Rectal smooth muscle tissue (tissue), 1 donor: ENCODE results near the gene SIAH2.

Experiments used
- H3K27ac ChIP-seq: one replicate; pipeline ENCODE4 v1.7.0; 2013; ENCODE audit warnings: low read depth, low read length, inconsistent platforms
- H3K27me3 ChIP-seq: one replicate; pipeline ENCODE4 v1.7.0; 2013; ENCODE audit warnings: low read length; ENCODE audit not compliant: control insufficient read depth, insufficient read depth
- H3K36me3 ChIP-seq: one replicate; pipeline ENCODE4 v1.7.0; 2013; ENCODE audit warnings: low read length; ENCODE audit not compliant: control insufficient read depth, insufficient read depth
- H3K4me1 ChIP-seq: one replicate; pipeline ENCODE4 v1.7.0; 2013; ENCODE audit warnings: low read length; ENCODE audit not compliant: control insufficient read depth, insufficient read depth
- H3K4me3 ChIP-seq: one replicate; pipeline ENCODE4 v1.7.0; 2013; ENCODE audit warnings: low read length
- H3K9ac ChIP-seq: one replicate; pipeline ENCODE4 v1.7.0; 2013; ENCODE audit warnings: low read length

Gene SIAH2

GRCh38 chr3:150766742-150767141 is 3.8 kb upstream of the SIAH2 start:
- no peak overlapping the region for H3K27ac ChIP-seq
- H3K9ac ChIP-seq, result no peak overlapping the region
- no peaks in the 10 kb centered on the region for H3K27me3 ChIP-seq
- H3K4me3 ChIP-seq, result no peak overlapping the region
- no peaks in the 10 kb centered on the region for H3K4me1 ChIP-seq
- H3K36me3 ChIP-seq, result no peaks in the 10 kb centered on the region

DNA sequence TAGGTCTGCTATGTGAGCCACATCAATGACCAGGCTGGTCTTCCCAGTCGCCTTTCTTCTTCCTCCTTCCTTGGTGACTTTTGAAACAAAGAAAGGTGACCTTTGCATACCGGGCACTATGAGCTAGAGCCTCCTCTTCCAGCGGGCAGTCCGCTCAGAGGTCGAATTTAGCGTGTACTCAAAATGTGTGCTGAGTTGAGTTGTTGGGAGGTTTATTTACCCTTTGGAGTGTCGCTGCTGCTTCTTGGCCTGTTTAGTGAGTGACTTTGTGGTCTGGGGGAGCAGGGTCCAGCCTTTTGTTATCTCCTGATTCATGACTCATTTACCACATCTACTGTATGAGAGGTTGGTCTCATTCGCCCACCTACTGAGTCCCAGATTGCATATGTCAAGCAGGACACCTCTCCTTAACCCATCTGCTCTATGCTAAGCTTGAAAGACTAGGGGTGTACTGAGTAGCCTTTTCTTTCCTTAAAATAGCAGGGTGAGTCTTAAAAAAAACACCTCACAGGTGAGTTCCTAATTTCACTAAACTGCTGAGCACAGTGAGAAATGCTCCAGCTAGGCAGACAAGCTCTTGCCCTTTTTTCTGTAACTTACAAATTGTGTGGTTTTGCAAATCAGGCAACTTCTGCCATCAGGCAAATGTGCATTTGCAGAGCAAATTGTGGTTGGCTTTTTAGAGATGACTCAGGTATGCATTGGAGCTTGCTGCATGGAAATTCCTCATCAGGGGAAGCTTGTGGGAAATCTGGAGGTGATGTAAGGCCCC is 3.2 kb upstream of the SIAH2 start:
- Histone ChIP-seq H3K9ac (no peak overlapping the region), H3K4me1 (no peaks in the 10 kb centered on the region), H3K27me3 (no peaks in the 10 kb centered on the region), H3K36me3 (no peaks in the 10 kb centered on the region), H3K27ac (no peak overlapping the region), H3K4me3 (no peak overlapping the region)

DNA sequence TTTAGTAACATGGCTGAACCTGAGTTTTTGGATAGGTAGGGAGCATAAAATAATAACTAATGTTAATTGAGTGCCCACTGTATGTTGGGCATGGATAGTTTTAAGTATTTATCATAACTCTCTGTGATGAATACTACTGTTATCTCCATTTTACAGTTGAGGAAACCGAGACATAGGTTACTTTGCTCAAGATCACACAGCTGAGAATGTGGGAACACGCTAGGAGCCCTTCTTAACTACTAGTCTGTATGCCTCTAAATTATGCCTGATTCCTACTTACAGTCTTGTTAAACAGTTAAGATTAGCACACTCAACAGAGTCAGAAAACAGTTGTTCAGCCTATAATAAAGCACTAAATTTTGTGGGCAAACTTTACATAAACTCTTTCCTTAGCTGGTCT is 2.0 kb upstream of the SIAH2 start:
- Histone ChIP-seq H3K27me3 (no peaks in the 10 kb centered on the region), H3K27ac (no peak overlapping the region), H3K4me1 (peaks cover 3% of the 10 kb centered on the region), H3K36me3 (no peaks in the 10 kb centered on the region), H3K4me3 (peak overlapping the region; percentile 94), H3K9ac (no peak overlapping the region)

DNA sequence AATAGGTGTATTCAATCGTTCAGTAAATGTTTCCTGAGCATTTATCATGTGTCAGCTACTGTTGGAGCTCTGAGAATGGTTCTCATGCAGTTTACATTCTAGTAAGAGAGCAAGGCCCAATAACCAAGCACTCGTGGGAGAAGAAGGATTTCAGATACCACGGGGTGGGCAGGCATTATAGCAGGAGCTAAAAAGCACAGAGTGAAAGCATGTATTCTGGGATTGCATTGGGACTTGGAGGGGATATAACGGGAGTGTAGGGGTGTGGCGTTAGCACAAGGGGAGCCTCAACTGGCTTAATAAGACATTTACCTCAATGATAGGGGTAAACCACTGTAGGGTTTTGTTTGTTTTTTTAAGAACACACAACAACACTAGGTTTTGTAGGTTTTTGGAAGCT is 1.6 kb upstream of the SIAH2 start:
- no peaks in the 10 kb centered on the region for H3K36me3 ChIP-seq
- H3K4me1 ChIP-seq, result peaks cover 4% of the 10 kb centered on the region
- H3K4me3 ChIP-seq, result peak overlapping the region; percentile 94
- H3K9ac ChIP-seq, result no peak overlapping the region
- no peaks in the 10 kb centered on the region for H3K27me3 ChIP-seq
- H3K27ac ChIP-seq, result peak overlapping the region; percentile 96

DNA sequence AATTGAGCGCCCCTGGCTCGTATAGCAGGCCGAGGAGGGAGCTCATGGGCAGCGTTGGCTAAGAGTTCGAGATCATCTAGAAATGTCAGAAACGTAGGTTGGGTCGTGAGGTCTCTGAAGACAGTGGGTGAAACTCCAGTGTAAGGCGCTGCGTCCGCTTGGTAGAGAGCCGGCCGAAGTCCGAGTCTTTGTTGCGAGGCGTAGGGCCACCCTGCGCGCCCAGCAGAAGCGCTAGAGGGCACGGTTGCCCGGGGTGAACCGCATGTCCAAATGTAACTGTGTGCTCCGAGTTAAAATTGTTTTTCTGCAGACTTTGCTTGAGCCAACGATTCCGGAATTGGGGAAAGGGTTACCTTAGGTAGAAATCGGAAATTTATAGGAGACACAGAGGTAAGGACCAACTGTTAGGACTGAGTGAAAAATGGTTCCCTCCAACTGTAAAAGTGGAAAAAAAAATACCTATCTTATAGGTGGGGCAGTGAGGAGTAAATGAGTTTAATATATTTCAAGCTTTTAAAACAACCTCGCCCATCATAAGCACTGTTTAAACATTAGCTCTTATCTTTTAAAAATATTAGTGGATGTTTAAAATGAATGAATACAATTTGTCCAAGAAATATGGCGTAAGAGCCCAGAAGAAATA is 993 bp upstream of the SIAH2 start:
- Histone ChIP-seq H3K36me3 (no peaks in the 10 kb centered on the region), H3K27ac (peak overlapping the region; percentile 96), H3K4me1 (peaks cover 4% of the 10 kb centered on the region), H3K27me3 (no peaks in the 10 kb centered on the region), H3K4me3 (peak overlapping the region; percentile 94), H3K9ac (peak overlapping the region; percentile 94)

DNA sequence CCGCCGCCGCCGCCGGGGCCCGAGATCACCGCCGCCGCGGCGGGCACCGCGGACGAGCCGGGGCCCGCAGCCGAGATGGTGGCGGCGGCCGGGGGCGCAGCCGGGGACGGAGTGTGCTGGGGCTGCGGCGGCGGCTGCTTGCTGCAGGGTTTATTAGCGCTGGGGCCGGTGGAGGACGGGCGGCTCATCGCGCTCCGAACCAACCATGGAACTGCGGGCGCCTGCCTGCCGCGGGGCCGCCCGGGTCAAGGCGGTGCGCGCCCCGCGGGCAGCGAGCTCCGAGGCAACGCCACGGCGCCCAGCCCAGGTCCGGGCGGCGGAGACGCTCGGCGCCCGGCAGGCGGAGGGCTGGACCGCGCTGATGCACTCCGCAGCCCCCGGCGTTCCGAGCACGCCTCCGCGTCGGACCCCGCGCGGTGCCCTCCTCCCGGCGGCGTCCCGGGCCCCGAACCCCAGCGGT is 277 bp downstream of the SIAH2 start:
- Histone ChIP-seq H3K27me3 (no peaks in the 10 kb centered on the region), H3K4me3 (peak overlapping the region; percentile 94), H3K27ac (peak overlapping the region; percentile 96)

GRCh38 chr3:150761831-150762661 is 923 bp downstream of the SIAH2 start:
- no peaks in the 10 kb centered on the region for H3K36me3 ChIP-seq
- H3K4me1 ChIP-seq, result peaks cover 4% of the 10 kb centered on the region
- H3K9ac ChIP-seq, result peak overlapping the region; percentile 87
- peak overlapping the region; percentile 94 for H3K4me3 ChIP-seq
- H3K27ac ChIP-seq, result peak overlapping the region; percentile 96
- no peaks in the 10 kb centered on the region for H3K27me3 ChIP-seq

More for the DNA sequence above, 277 bp downstream of the SIAH2 start:
- H3K4me1 ChIP-seq, result peaks cover 4% of the 10 kb centered on the region
- H3K9ac ChIP-seq, result peak overlapping the region; percentile 87
- no peaks in the 10 kb centered on the region for H3K36me3 ChIP-seq

DNA sequence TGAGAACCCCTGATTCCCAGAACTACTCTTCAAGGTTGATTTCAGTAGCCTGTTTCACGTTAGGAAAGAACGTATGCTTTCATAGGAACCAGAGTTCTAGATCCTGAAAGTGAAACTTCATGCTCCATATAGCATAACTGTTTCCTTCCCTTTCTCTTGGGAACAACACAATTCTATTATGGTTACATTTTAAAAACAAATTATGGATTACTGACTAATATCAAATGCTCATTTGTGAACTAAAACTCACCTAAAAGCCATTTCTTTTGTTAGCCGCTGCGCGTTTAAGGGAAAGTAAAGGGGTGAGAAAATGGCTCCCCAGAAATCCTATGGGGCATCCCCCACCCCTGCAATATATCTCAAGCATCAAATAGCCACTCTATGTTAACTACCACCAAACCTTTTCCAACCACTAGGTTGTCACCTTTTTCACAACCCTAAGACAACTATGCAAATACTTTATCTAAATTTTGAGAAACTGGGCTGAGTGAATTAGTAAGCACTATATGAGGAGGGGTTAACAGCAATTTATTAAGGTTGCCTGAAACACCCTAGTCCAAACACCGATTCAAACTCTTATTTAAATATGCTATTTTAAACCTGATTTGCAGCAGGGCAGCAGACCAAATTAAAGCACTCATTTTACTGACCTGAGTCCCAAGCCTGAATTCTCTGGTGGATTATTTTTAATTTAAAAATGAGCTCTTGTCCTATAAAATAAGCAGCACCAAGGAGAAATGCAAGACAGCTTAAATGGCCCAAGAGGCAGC is 2.4 kb downstream of the SIAH2 start:
- Histone ChIP-seq H3K36me3 (no peaks in the 10 kb centered on the region), H3K9ac (no peak overlapping the region), H3K27ac (peak overlapping the region; percentile 96), H3K4me3 (peak overlapping the region; percentile 94), H3K27me3 (no peaks in the 10 kb centered on the region), H3K4me1 (peaks cover 4% of the 10 kb centered on the region)

DNA sequence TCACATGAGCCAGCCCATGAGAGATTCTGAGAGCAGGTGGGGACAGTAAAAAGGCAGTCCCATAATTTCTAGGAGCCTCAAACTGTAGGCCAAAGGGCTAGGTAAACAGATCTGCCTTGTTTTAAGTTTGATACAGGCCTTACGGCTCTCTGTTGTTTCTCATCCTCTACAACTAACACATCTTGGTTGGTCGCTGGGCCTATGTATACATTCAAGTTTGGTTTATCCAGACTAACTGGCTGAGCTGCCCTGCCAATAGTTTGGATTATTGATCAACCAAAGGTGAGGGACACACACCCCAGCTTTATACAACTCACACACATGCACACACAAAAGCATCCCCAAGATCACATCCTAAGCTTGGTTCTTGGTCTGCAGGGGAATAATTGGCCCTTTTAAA is 3.0 kb downstream of the SIAH2 start:
- H3K9ac ChIP-seq, result no peak overlapping the region
- no peaks in the 10 kb centered on the region for H3K36me3 ChIP-seq
- H3K27me3 ChIP-seq, result no peaks in the 10 kb centered on the region
- H3K27ac ChIP-seq, result peak overlapping the region; percentile 3
- peak overlapping the region; percentile 45 for H3K4me3 ChIP-seq
- H3K4me1 ChIP-seq, result peaks cover 4% of the 10 kb centered on the region

GRCh38 chr3:150759319-150759718 is 3.6 kb downstream of the SIAH2 start:
- Histone ChIP-seq H3K36me3 (no peaks in the 10 kb centered on the region), H3K27me3 (no peaks in the 10 kb centered on the region), H3K27ac (no peak overlapping the region), H3K4me1 (peaks cover 6% of the 10 kb centered on the region), H3K9ac (no peak overlapping the region), H3K4me3 (no peak overlapping the region)

- Histone ChIP-seq H3K36me3 (no peaks in the 10 kb centered on the region), H3K27ac (no peak overlapping the region), H3K4me1 (peaks cover 6% of the 10 kb centered on the region), H3K9ac (no peak overlapping the region), H3K27me3 (no peaks in the 10 kb centered on the region), H3K4me3 (no peak overlapping the region)
Measured at GRCh38 chr3:150757768-150758167, 5.2 kb downstream of the SIAH2 start.

DNA sequence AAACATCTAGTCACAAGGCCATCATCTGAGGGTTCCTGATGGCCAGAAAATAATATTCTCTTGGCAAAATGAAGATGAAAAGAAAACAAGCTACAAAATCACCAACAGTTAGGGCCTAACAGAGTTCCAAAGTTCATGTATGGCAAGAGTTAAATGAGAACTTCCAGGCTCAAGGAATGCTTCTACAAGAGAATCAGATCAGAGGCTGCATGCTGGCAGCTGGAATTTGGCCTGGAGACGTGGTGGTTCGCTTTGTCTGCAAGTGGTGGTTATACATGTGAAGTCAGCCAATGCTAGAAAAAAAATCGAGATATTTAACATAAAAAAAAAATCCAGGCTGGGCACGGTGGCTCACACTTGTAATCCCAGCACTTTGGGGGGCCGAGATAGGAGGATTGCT is 5.6 kb downstream of the SIAH2 start:
- peaks cover 6% of the 10 kb centered on the region for H3K4me1 ChIP-seq
- no peaks in the 10 kb centered on the region for H3K27me3 ChIP-seq
- H3K36me3 ChIP-seq, result no peaks in the 10 kb centered on the region
- H3K27ac ChIP-seq, result no peak overlapping the region
- no peak overlapping the region for H3K4me3 ChIP-seq
- no peak overlapping the region for H3K9ac ChIP-seq
